ENCODE data around the gene NRSN2.
A peak's percentile ranks its signal among the peaks of the same experiment; 100 is the strongest.

DNA sequence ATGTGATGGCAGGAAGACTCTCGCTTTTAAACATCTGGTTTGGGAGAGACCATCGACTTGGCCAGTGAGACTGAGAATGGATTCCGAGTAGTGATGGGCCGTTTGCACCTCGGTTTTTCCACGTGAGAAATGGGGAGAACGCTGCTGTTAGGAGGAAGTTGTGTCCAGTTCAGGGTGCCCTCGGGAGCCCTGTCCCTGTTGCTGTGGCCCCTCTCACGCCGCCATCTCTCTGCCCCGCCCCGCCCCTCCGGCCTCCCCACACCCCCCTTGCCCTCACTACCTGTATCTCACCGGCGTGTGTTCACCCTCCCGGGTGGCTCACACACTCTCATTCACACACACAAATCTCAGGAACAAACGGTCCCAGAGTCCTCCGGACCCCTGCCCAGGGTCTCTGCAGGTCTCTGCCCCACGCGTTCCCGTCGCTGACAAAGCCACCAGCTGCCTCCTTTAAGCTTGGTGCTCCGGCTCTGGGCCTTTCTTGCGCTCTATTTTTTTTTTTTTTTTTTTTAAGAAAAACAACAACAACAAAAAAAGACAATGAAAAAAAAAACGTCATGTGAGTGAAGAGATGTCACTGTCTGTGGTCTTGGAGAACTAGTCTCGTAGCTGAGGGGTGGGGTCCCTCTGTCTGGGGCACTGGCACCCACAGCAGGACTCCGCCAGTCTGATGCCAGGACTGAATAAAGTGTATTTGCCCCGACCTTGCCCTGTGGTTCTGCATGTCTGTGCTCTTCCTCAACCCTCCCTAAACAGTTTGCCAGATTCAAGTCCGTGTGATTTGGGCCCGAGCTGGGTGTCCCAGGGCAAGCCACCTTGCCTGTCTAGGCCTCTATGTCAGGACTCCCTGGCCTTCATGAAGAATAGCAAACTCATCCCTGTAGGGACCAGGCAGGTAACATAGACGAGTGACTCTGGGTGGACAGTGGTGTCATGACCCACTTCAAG, 18.6 kb upstream of the NRSN2 start:
- TF ChIP-seq POLR2AphosphoS5 (IDR thresholded peaks at IDR 0.05; ENCODE audit: borderline replicate concordance, low read depth, low read length) = 0 out of 2 replicates have a peak, but pooled peaks have one; percentile 13
- no peak for TF ChIP-seq EZH2 (IDR thresholded peaks at IDR 0.05)
